ENCODE measurements around the gene NUFIP1.
"Not testable (repeated sequence)": the region's sequence is repeated elsewhere in the genome, so short reads cannot be mapped to it uniquely, and the experiment has no call there.

NUFIP1 gene

DNA sequence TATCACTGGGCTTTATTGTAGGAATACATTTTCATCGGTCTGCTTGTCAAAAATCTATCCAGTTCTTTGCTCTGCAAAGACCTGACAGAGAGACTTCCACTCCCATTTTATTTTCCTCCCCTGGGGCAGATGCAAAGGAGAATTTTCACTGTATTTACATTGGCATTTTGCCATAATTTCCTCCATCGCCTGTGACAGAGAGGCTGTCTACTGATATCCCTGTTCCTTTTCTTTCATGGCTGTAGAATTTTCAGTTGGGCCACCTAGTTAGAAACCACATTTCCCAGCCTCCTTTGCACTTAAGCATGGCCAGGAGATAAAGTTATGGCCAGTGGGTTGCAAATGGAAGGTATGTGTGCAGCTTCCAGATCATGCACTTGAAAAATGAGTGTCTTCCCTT lies 89.3 kb downstream of the NUFIP1 start:
- DNase-seq (ENCODE audit: low read depth in 1 of 2, low spot score in 1 of 2), result no peak
- H3K4me3 ChIP-seq (replicated peaks; ENCODE audit: insufficient read depth, low read length), result no peak overlapping the region
- H3K27me3 ChIP-seq (ENCODE audit: insufficient read depth, poor library complexity, severe bottlenecking), result no peaks in the 10 kb centered on the region
- no peak overlapping the region for H3K27ac ChIP-seq (replicated peaks)
- TF ChIP-seq, protein P1, sequence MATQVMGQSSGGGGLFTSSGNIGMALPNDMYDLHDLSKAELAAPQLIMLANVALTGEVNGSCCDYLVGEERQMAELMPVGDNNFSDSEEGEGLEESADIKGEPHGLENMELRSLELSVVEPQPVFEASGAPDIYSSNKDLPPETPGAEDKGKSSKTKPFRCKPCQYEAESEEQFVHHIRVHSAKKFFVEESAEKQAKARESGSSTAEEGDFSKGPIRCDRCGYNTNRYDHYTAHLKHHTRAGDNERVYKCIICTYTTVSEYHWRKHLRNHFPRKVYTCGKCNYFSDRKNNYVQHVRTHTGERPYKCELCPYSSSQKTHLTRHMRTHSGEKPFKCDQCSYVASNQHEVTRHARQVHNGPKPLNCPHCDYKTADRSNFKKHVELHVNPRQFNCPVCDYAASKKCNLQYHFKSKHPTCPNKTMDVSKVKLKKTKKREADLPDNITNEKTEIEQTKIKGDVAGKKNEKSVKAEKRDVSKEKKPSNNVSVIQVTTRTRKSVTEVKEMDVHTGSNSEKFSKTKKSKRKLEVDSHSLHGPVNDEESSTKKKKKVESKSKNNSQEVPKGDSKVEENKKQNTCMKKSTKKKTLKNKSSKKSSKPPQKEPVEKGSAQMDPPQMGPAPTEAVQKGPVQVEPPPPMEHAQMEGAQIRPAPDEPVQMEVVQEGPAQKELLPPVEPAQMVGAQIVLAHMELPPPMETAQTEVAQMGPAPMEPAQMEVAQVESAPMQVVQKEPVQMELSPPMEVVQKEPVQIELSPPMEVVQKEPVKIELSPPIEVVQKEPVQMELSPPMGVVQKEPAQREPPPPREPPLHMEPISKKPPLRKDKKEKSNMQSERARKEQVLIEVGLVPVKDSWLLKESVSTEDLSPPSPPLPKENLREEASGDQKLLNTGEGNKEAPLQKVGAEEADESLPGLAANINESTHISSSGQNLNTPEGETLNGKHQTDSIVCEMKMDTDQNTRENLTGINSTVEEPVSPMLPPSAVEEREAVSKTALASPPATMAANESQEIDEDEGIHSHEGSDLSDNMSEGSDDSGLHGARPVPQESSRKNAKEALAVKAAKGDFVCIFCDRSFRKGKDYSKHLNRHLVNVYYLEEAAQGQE (IDR thresholded peaks at IDR 0.05; ENCODE audit: insufficient replicate concordance, low read depth), result no peak
- no peak for TF ChIP-seq POLR2AphosphoS5 (IDR thresholded peaks at IDR 0.05; ENCODE audit: low read depth)
- no peak for TF ChIP-seq SPI1 (IDR thresholded peaks at IDR 0.05; ENCODE audit: borderline replicate concordance, low read depth)
- TF ChIP-seq GABPA (IDR thresholded peaks at IDR 0.05; ENCODE audit: low read depth), result no peak
- TF ChIP-seq CTCF (IDR thresholded peaks at IDR 0.05; ENCODE audit: insufficient read depth, low read length), result no peak

GRCh38 chr13:44898308-44898707 lies 91.0 kb downstream of the NUFIP1 start:
- not testable (repeated sequence) for DNase-seq (ENCODE audit: low read depth in 1 of 2, low spot score in 1 of 2); H3K27ac ChIP-seq (replicated peaks); H3K27me3 ChIP-seq (ENCODE audit: insufficient read depth, poor library complexity, severe bottlenecking); H3K4me3 ChIP-seq (replicated peaks; ENCODE audit: insufficient read depth, low read length)

GRCh38 chr13:44895953-44896335 lies 93.3 kb downstream of the NUFIP1 start:
- DNase-seq (ENCODE audit: low read depth in 1 of 2, low spot score in 1 of 2), result no peak
- Histone ChIP-seq H3K4me3 (replicated peaks; ENCODE audit: insufficient read depth, low read length) (no peak overlapping the region), H3K27ac (replicated peaks) (no peak overlapping the region), H3K27me3 (ENCODE audit: insufficient read depth, poor library complexity, severe bottlenecking) (no peaks in the 10 kb centered on the region)
- TF ChIP-seq GABPA (IDR thresholded peaks at IDR 0.05; ENCODE audit: low read depth) (no peak), CTCF (IDR thresholded peaks at IDR 0.05; ENCODE audit: insufficient read depth, low read length) (no peak), POLR2AphosphoS5 (IDR thresholded peaks at IDR 0.05; ENCODE audit: low read depth) (no peak), SPI1 (IDR thresholded peaks at IDR 0.05; ENCODE audit: borderline replicate concordance, low read depth) (no peak)
- TF ChIP-seq, protein P1 (IDR thresholded peaks at IDR 0.05; ENCODE audit: insufficient replicate concordance, low read depth), result no peak

GRCh38 chr13:44895264-44895952 lies 93.9 kb downstream of the NUFIP1 start:
- H3K4me3 ChIP-seq (replicated peaks; ENCODE audit: insufficient read depth, low read length), result no peak overlapping the region
- TF ChIP-seq SPI1 (IDR thresholded peaks at IDR 0.05; ENCODE audit: borderline replicate concordance, low read depth) (no peak), CTCF (IDR thresholded peaks at IDR 0.05; ENCODE audit: insufficient read depth, low read length) (no peak), GABPA (IDR thresholded peaks at IDR 0.05; ENCODE audit: low read depth) (no peak), POLR2AphosphoS5 (IDR thresholded peaks at IDR 0.05; ENCODE audit: low read depth) (no peak)
- TF ChIP-seq, protein P1 (IDR thresholded peaks at IDR 0.05; ENCODE audit: insufficient replicate concordance, low read depth), result no peak
- no peak overlapping the region for H3K27ac ChIP-seq (replicated peaks)
- H3K27me3 ChIP-seq (ENCODE audit: insufficient read depth, poor library complexity, severe bottlenecking), result no peaks in the 10 kb centered on the region
- no peak for DNase-seq (ENCODE audit: low read depth in 1 of 2, low spot score in 1 of 2)
